Keratinocyte (primary cell): ENCODE data around the gene TRAF2. TPM values are rescaled to one million over a fixed set of nuclear protein-coding genes. Genes with fewer than 3 reads are reported as not detected.
A peak's percentile ranks its signal among the peaks of the same experiment; 100 is the strongest.

Experiments used
- DNase-seq: peaks from one replicate; pipeline ENCODE4 v3.0.0-alpha.2; 2011; ENCODE audit warnings: low read depth, missing footprints, low spot score
- FAIRE-seq: peaks from 2 replicates; lab custom pipeline; 2011; peaks lifted over from hg19 to GRCh38; lab: Jason Lieb, UNC
- H2AFZ ChIP-seq: 2 replicates; pipeline ENCODE4 v1.6.0; 2012; ENCODE audit warnings: low read length, control low read depth, inconsistent platforms; ENCODE audit not compliant: control insufficient read depth
- H3K27ac ChIP-seq: 2 replicates; pipeline ENCODE4 v1.5.1; 2011; ENCODE audit warnings: low read length; ENCODE audit not compliant: control insufficient read depth, insufficient read depth
- H3K27me3 ChIP-seq: 3 replicates; pipeline ENCODE4 v1.6.0; 2011; ENCODE audit warnings: low read length; ENCODE audit not compliant: control insufficient read depth, insufficient read depth; ENCODE audit errors: extremely low read depth
- H3K36me3 ChIP-seq, 2 experiments: 2 replicates in 1 of 2; 3 replicates in 1 of 2; pipeline ENCODE4 v1.5.1; 2011; ENCODE audit warnings: low read length in 2 of 2, mild to moderate bottlenecking in 1 of 2; ENCODE audit not compliant: control insufficient read depth in 2 of 2, insufficient read depth in 2 of 2; ENCODE audit errors: extremely low read depth in 1 of 2
- H3K4me1 ChIP-seq: 3 replicates; pipeline ENCODE4 v1.5.1; 2011; ENCODE audit warnings: low read length; ENCODE audit not compliant: control insufficient read depth, insufficient read depth; ENCODE audit errors: extremely low read depth
- H3K4me2 ChIP-seq: 3 replicates; pipeline ENCODE4 v1.6.0; 2011; ENCODE audit warnings: low read depth, low read length; ENCODE audit not compliant: control insufficient read depth, insufficient read depth; ENCODE audit errors: extremely low read depth
- H3K4me3 ChIP-seq, 3 experiments: fragments of 200-600 bp in 1 of 3; sonication (generic) in 1 of 3; 2 replicates in 2 of 3; 3 replicates in 1 of 3; pipeline ENCODE4 v1.5.1; 2011 to 2016; ENCODE audit warnings: low read length in 3 of 3, mild to moderate bottlenecking in 3 of 3, control low read depth in 2 of 3, inconsistent platforms in 1 of 3, low read depth in 1 of 3, mixed read lengths in 1 of 3, mixed run types in 1 of 3, moderate library complexity in 1 of 3; ENCODE audit not compliant: control insufficient read depth in 2 of 3, insufficient read depth in 2 of 3; ENCODE audit errors: extremely low read depth in 1 of 3
- H3K79me2 ChIP-seq: 2 replicates; pipeline ENCODE4 v1.6.0; 2012; ENCODE audit warnings: low read length; ENCODE audit not compliant: control insufficient read depth, insufficient read depth
- H3K9ac ChIP-seq: 3 replicates; pipeline ENCODE4 v1.6.0; 2011; ENCODE audit warnings: low read length; ENCODE audit not compliant: control insufficient read depth, insufficient read depth; ENCODE audit errors: extremely low read depth
- H3K9me1 ChIP-seq: 3 replicates; pipeline ENCODE4 v1.6.0; 2011; ENCODE audit warnings: low read length; ENCODE audit not compliant: control insufficient read depth, insufficient read depth; ENCODE audit errors: extremely low read depth
- H3K9me3 ChIP-seq: 2 replicates; pipeline ENCODE4 v1.5.1; 2012; ENCODE audit warnings: low read depth, low read length; ENCODE audit not compliant: control insufficient read depth
- H4K20me1 ChIP-seq: 3 replicates; pipeline ENCODE4 v1.6.0; 2011; ENCODE audit warnings: low read length; ENCODE audit not compliant: control insufficient read depth, insufficient read depth; ENCODE audit errors: extremely low read depth
- CTCF ChIP-seq, 3 experiments: IDR thresholded peaks in 1 of 3; conservative IDR thresholded peaks in 1 of 3; optimal IDR thresholded peaks in 1 of 3; 2 replicates in 2 of 3; 3 replicates in 1 of 3; pipeline versions ENCODE3 to v1.5.1; 2011; ENCODE audit warnings: low read length in 3 of 3, mild to moderate bottlenecking in 3 of 3, moderate library complexity in 2 of 3, control low read depth in 1 of 3, inconsistent platforms in 1 of 3; ENCODE audit not compliant: insufficient read depth in 2 of 3; ENCODE audit errors: extremely low read depth in 1 of 3
- EZH2 ChIP-seq: IDR thresholded peaks from one replicate; pipeline ENCODE4 v1.6.1; 2012; ENCODE audit warnings: inconsistent platforms, mild to moderate bottlenecking, low read length, moderate library complexity
- dilution Hi-C: fragments of 300-500 bp; cut with MboI; formaldehyde crosslinking; loops from one replicate; pipeline ENCODE4 v1.7.0; 2020; ENCODE audit warnings: low sequenced_read_pairs; ENCODE audit not compliant: extremely low pct_ligation_motif_present
- polyA plus RNA-seq, 5 experiments: library from polyadenylated mRNA; depleted of rRNA in 3 of 5; stranded (reverse) in 3 of 5; stranded (forward) in 1 of 5; unstranded in 1 of 5; fragments of >200 nt; gene quantifications; 1 replicate in 1 of 5; 2 replicates in 3 of 5; 3 replicates in 1 of 5; pipeline versions ENCODE4 v1.2.1 to v1.2.3, GENCODE V29; 2011 to 2012; ENCODE audit warnings: missing spikeins in 2 of 5, low read depth in 1 of 5, low replicate concordance in 1 of 5

The TRAF2 gene
- polyA plus RNA-seq, 1 donor (not counting 4 experiments of a cell fraction or from before 2014, with no cell fraction given) = 9.9 TPM

GRCh38 chr9:136942881-136943230 lies 56.5 kb downstream of the TRAF2 start:
- H3K27me3 ChIP-seq = no peaks in the 10 kb centered on the region
- no peak for TF ChIP-seq CTCF (optimal IDR thresholded peaks at IDR 0.05 in 1 of 3, IDR thresholded peaks at IDR 0.05 in 1 of 3, conservative IDR thresholded peaks at IDR 0.05 in 1 of 3; ENCODE audit: extremely low read depth in 1 of 3, insufficient read depth in 2 of 3, low read length in 3 of 3)
- TF ChIP-seq EZH2 = no peak
- no peak for FAIRE-seq
- peak overlapping the region; percentile 83 for H3K4me2 ChIP-seq
- H3K4me1 ChIP-seq = peaks cover 8% of the 10 kb centered on the region
- no peaks in the 10 kb centered on the region for H3K9me1 ChIP-seq
- H3K4me3 ChIP-seq = peak overlapping the region in 2 of 3 experiments; percentile 73 to 87
- no peak for DNase-seq
- H3K27ac ChIP-seq = no peak overlapping the region
- H2AFZ ChIP-seq = no peak overlapping the region
- peaks cover 15 to 27% of the 10 kb centered on the region in 2 experiments for H3K36me3 ChIP-seq
- H3K9ac ChIP-seq = no peak overlapping the region
- no peaks in the 10 kb centered on the region for H3K9me3 ChIP-seq
- dilution Hi-C loops = loop anchor here (25.0 kb wide), 1 partner anchor 131 kb away; the partner anchor contains the start of gene RABL6
- H4K20me1 ChIP-seq = no peaks in the 10 kb centered on the region
- peaks cover 31% of the 10 kb centered on the region for H3K79me2 ChIP-seq

- Histone ChIP-seq H3K9me1 (no peaks in the 10 kb centered on the region), H3K27me3 (no peaks in the 10 kb centered on the region), H3K79me2 (peaks cover 31% of the 10 kb centered on the region), H3K27ac (peak overlapping the region; percentile 67), H3K36me3 (peaks cover 15 to 27% of the 10 kb centered on the region in 2 experiments), H3K4me3 (peak overlapping the region; percentile 73 to 87 (median 85)), H3K4me2 (peak overlapping the region; percentile 83), H4K20me1 (no peaks in the 10 kb centered on the region), H3K9ac (peak overlapping the region; percentile 80), H2AFZ (no peak overlapping the region), H3K9me3 (no peaks in the 10 kb centered on the region), H3K4me1 (peaks cover 14% of the 10 kb centered on the region)
- TF ChIP-seq EZH2 = no peak
- TF ChIP-seq CTCF (optimal IDR thresholded peaks at IDR 0.05 in 1 of 3, IDR thresholded peaks at IDR 0.05 in 1 of 3, conservative IDR thresholded peaks at IDR 0.05 in 1 of 3; ENCODE audit: extremely low read depth in 1 of 3, insufficient read depth in 2 of 3, low read length in 3 of 3) = no peak
- DNase-seq (no peak), FAIRE-seq (no peak)
- dilution Hi-C loops = loop anchor here (25.0 kb wide), 1 partner anchor 131 kb away; the partner anchor contains the start of gene RABL6
Measured at GRCh38 chr9:136943291-136944211, 57.2 kb downstream of the TRAF2 start.
